Fibroblast of villous mesenchyme (primary cell): ENCODE results near the gene GPR157. TPM values are rescaled to one million over a fixed set of nuclear protein-coding genes. Genes with fewer than 3 reads are reported as not detected.

ENCODE experiments used
- DNase-seq: peaks from one replicate; pipeline ENCODE4 v3.0.0-alpha.2; 2010; ENCODE audit warnings: low read depth
- H3K4me3 ChIP-seq: 2 replicates; pipeline ENCODE4 v1.5.1; 2011; ENCODE audit warnings: low read depth, mild to moderate bottlenecking, low read length
- total RNA-seq: library from RNA; depleted of rRNA; stranded (reverse); fragments of >200 nt; gene quantifications from 2 replicates; pipeline ENCODE4 v1.2.3, GENCODE V29; 2012
- TF ChIP-seq, protein P1 (sequence below): IDR thresholded peaks from 2 replicates; pipeline ENCODE4 v1.5.1; 2012; ENCODE audit warnings: low read depth, mild to moderate bottlenecking, low read length; ENCODE audit not compliant: insufficient read depth

The GPR157 gene
- total RNA-seq, 1 donor: 9.5 TPM

DNA sequence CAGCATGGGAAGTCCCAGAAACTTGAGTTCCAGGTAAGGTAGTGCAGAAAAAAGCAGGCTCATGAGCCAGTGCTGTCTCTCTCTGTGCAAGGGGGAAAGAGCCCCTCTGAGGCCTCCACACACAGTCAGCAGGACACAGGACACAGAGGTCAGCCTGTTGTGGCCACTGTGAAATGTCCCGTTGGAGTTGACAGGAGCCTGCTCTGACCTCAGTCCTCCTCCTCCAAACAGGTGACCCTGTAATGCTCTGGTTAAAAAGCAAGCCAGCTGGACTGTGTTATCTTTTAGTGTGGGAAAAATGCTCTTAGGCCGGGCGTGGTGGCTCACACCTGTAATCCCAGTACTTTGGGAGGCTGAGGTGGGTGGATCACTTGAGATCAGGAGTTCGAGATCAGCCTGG lies 24.2 kb upstream of the GPR157 start:
- TF ChIP-seq, protein P1, sequence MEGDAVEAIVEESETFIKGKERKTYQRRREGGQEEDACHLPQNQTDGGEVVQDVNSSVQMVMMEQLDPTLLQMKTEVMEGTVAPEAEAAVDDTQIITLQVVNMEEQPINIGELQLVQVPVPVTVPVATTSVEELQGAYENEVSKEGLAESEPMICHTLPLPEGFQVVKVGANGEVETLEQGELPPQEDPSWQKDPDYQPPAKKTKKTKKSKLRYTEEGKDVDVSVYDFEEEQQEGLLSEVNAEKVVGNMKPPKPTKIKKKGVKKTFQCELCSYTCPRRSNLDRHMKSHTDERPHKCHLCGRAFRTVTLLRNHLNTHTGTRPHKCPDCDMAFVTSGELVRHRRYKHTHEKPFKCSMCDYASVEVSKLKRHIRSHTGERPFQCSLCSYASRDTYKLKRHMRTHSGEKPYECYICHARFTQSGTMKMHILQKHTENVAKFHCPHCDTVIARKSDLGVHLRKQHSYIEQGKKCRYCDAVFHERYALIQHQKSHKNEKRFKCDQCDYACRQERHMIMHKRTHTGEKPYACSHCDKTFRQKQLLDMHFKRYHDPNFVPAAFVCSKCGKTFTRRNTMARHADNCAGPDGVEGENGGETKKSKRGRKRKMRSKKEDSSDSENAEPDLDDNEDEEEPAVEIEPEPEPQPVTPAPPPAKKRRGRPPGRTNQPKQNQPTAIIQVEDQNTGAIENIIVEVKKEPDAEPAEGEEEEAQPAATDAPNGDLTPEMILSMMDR: no peak
- H3K4me3 ChIP-seq: no peak overlapping the region
- no peak for DNase-seq

- no peak overlapping the region for H3K4me3 ChIP-seq
- DNase-seq: no peak
- TF ChIP-seq, protein P1: no peak
Measured at GRCh38 chr1:9152535-9152934, 23.6 kb upstream of the GPR157 start.

DNA sequence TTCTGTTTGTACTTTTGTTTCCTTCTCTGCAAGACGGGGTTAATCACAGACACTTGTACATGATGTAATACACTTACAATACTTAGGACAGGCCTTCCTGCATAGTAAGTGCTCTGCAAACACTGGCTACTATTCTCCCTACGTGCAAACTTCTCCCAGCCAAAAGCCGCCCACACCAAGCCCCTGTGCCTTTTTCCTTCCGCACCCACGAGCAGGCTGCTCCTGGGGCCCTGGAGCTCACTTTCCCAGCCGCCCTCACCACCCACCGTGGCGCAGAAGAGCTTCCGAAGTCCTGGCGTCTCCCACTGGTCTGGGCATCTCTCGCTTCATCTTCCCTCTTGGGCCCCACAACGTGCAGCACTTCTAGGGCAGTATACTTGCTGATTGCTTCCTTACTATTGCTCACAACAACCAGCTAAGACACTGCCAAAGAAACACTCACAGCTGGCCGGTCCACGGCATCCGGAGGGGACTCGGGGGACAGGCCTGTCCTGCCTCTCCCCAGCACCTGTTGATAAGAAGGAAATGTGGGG lies 22.5 kb upstream of the GPR157 start:
- DNase-seq: peak; percentile 49
- H3K4me3 ChIP-seq: no peak overlapping the region
- TF ChIP-seq, protein P1: no peak

DNA sequence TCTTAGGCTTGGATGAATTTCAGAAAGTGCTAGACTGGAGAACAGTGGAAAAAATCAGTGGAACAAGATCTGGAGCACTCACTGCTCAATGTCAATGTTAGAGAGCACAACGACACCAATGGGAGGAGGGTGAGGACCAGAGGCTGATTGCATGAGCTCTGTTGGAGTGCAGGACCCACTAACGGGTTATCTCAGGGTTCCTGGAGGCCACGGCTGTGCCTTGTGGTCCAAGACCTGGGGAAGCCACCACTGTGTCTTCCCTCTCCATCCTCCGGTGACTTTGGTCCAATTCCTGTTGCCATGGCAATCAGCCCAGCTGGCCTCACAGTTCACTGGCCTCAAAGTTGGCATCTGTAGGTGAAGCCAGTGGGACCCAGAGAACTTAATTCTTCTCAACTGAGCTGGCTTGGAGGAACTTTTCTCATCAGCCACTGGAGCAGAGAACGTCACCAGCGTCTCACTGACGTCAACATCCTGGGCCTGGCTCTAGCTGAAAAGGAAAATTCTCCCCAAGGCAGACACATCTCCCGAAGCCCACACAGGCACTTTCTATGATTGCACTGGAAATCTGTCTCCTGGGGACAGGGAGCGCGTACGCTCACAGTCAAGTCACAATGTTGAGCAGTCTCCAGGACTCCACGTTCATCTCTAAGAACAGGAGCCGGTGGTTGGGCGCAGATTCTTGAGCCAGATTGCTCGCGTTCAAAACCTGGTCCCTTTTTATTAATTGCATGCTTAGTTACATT lies 21.9 kb upstream of the GPR157 start:
- peak; percentile 54 for DNase-seq
- no peak overlapping the region for H3K4me3 ChIP-seq
- TF ChIP-seq, protein P1: no peak

GRCh38 chr1:9149837-9150581 lies 21.1 kb upstream of the GPR157 start:
- no peak overlapping the region for H3K4me3 ChIP-seq
- TF ChIP-seq, protein P1: no peak
- DNase-seq: no peak

DNA sequence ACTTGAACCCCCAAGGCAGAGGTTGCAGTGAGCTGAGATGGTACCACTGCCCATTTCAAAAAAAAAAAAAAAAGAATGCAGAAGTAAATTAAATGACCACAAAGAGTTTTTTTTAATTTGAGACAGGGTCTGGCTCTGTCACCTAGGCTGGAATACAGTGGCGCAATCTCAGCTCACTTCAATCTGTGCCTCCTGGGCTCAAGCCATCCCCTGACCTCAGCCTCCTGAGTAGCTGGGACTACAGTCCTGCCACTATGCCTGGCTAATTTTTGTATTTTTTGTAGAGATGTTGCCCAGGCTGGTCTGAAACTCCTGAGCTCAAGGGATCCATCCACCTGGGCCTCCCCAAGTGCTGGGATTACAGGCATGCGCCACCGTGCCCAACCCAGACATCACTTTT lies 20.2 kb upstream of the GPR157 start:
- no peak overlapping the region for H3K4me3 ChIP-seq
- DNase-seq: no peak
- TF ChIP-seq, protein P1: no peak
